Measurements from ENCODE around the gene ATG12. TPM values are rescaled to one million over a fixed set of nuclear protein-coding genes. Genes with fewer than 3 reads are reported as not detected.

ATG12 gene
- polyA plus RNA-seq, 1 of the 3 experiments (the other 2 are of a cell fraction), result 29.1 TPM

DNA sequence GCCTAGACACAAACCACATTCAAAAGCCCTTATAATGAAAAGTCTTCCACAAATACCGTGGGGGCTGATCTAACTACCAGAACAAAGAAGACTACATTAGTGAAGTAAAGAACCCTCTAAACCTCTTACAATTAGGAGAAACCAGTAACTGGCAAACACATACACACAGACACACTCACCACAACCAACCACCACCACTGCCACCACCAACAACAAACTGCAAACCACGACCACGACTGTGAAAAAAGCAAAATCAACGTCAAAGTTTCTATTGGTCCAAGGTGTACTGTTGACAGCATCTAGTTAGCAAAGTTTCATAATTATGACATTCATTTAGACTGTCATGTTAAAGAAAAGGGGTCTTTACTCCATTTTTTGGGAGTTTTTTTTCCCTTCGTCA is 27.6 kb downstream of the ATG12 start:
- TF ChIP-seq SIN3A (IDR thresholded peaks at IDR 0.05; ENCODE audit: borderline replicate concordance, low read depth, low read length) (no peak), ZBTB33 (IDR thresholded peaks at IDR 0.05; ENCODE audit: borderline replicate concordance, low read depth) (no peak), GATA2 (CRISPR knock-in tag; IDR thresholded peaks at IDR 0.05) (no peak), REST (IDR thresholded peaks at IDR 0.05; ENCODE audit: low read depth, low read length) (no peak), FOSL2 (IDR thresholded peaks at IDR 0.05; ENCODE audit: borderline replicate concordance, low read depth) (no peak), YY1 (IDR thresholded peaks at IDR 0.05; ENCODE audit: low read depth) (no peak), TEAD4 (IDR thresholded peaks at IDR 0.05; ENCODE audit: borderline replicate concordance, insufficient read depth) (no peak), RAD21 (IDR thresholded peaks at IDR 0.05; ENCODE audit: low read length) (no peak), JUND (IDR thresholded peaks at IDR 0.05) (no peak), MEF2A (IDR thresholded peaks at IDR 0.05; ENCODE audit: borderline replicate concordance, low read depth) (no peak), RFX5 (IDR thresholded peaks at IDR 0.05; ENCODE audit: low read length) (no peak), RCOR1 (IDR thresholded peaks at IDR 0.05; ENCODE audit: low read length) (no peak), POLR2AphosphoS5 (IDR thresholded peaks at IDR 0.05; ENCODE audit: low read depth, low read length) (no peak)
- TF ChIP-seq, protein P1, sequence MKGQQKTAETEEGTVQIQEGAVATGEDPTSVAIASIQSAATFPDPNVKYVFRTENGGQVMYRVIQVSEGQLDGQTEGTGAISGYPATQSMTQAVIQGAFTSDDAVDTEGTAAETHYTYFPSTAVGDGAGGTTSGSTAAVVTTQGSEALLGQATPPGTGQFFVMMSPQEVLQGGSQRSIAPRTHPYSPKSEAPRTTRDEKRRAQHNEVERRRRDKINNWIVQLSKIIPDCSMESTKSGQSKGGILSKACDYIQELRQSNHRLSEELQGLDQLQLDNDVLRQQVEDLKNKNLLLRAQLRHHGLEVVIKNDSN (IDR thresholded peaks at IDR 0.05; ENCODE audit: borderline replicate concordance, low read depth), result no peak
- TF ChIP-seq, protein P2, sequence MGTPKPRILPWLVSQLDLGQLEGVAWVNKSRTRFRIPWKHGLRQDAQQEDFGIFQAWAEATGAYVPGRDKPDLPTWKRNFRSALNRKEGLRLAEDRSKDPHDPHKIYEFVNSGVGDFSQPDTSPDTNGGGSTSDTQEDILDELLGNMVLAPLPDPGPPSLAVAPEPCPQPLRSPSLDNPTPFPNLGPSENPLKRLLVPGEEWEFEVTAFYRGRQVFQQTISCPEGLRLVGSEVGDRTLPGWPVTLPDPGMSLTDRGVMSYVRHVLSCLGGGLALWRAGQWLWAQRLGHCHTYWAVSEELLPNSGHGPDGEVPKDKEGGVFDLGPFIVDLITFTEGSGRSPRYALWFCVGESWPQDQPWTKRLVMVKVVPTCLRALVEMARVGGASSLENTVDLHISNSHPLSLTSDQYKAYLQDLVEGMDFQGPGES (IDR thresholded peaks at IDR 0.05; ENCODE audit: low read depth, low read length), result no peak
- TF ChIP-seq, protein P3, sequence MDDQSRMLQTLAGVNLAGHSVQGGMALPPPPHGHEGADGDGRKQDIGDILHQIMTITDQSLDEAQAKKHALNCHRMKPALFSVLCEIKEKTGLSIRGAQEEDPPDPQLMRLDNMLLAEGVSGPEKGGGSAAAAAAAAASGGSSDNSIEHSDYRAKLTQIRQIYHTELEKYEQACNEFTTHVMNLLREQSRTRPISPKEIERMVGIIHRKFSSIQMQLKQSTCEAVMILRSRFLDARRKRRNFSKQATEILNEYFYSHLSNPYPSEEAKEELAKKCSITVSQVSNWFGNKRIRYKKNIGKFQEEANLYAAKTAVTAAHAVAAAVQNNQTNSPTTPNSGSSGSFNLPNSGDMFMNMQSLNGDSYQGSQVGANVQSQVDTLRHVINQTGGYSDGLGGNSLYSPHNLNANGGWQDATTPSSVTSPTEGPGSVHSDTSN (IDR thresholded peaks at IDR 0.05), result no peak
- ChIA-PET POLR2A (no interaction called here), CTCF (no interaction called here)
- Histone ChIP-seq H3K27me3 (ENCODE audit: insufficient read depth) (peaks cover 35% of the 10 kb centered on the region), H3K4me3 (ENCODE audit: low read depth in 2 of 2, low read length in 1 of 2) (no peak overlapping the region), H4K20me1 (ENCODE audit: insufficient read depth) (no peaks in the 10 kb centered on the region), H3F3A (replicated peaks; ENCODE audit: insufficient read depth) (peaks cover 14% of the 10 kb centered on the region), H3K9me2 (no peaks in the 10 kb centered on the region), H3K4me2 (no peak overlapping the region), H3K79me2 (ENCODE audit: insufficient read depth) (no peaks in the 10 kb centered on the region), H3K9me3 (no peaks in the 10 kb centered on the region), H3K9ac (no peak overlapping the region), H3K27ac (ENCODE audit: low read depth in 2 of 2, low read length in 1 of 2) (no peak overlapping the region), H3K36me3 (replicated peaks in 1 of 2; ENCODE audit: control insufficient read depth in 1 of 2, insufficient read depth in 2 of 2, low read length in 1 of 2) (no peaks in the 10 kb centered on the region), H3K4me1 (ENCODE audit: control insufficient read depth in 1 of 2, insufficient read depth in 2 of 2, low read depth in 1 of 2, low read length in 1 of 2) (peaks cover 0 to 13% of the 10 kb centered on the region in 2 experiments; a peak in 3 of 4 replicates), H2AFZ (ENCODE audit: low read depth) (no peak overlapping the region)
- WGBS (ENCODE audit: low lambda C conversion rate), result 87% methylated on average over 5 of the region's 5 CpGs
- DNase-seq, result no peak

All from SK-N-SH (cell line).